ENCODE data around the gene SYTL3.

GRCh38 chr6:158769234-158769770, 119.4 kb downstream of the SYTL3 start:
- no peak for TF ChIP-seq CTCF (IDR thresholded peaks at IDR 0.05)
- no peak for TF ChIP-seq NFIC (IDR thresholded peaks at IDR 0.05; ENCODE audit: borderline replicate concordance)
- TF ChIP-seq MAX (IDR thresholded peaks at IDR 0.05; ENCODE audit: low read depth) = no peak
- no peak for TF ChIP-seq YY1 (IDR thresholded peaks at IDR 0.05; ENCODE audit: low read depth)
- TF ChIP-seq REST (IDR thresholded peaks at IDR 0.05; ENCODE audit: low read depth, low read length) = no peak
